Ramos (cell line): ENCODE results near the gene CELF3.
"Not testable (repeated sequence)": the region's sequence is repeated elsewhere in the genome, so short reads cannot be mapped to it uniquely, and the experiment has no call there.

Experiments used
- in situ Hi-C: fragments of 300-500 bp; cut with MboI; formaldehyde crosslinking; loops from one replicate; pipeline ENCODE4 v1.14.3; 2022; ENCODE audit warnings: low sequenced_read_pairs; ENCODE audit not compliant: unreplicated experiment

Gene CELF3

GRCh38 chr1:151716771-151717631 lies at the start of gene CELF3:
Gene CELF3 (minus strand): TSS chr1:151716803. CDS start chr1:151716020, 783 bp downstream.
- in situ Hi-C loops = no loop called here

- in situ Hi-C loops = no loop called here
Observed at GRCh38 chr1:151763990-151764389, 47.4 kb upstream of the CELF3 start.

GRCh38 chr1:151762941-151763921 lies 46.6 kb upstream of the CELF3 start, which contains the start of gene MRPL9:
Gene MRPL9 (minus strand): TSS chr1:151763496. CDS start chr1:151763479, 17 bp downstream.
- in situ Hi-C loops = no loop called here

GRCh38 chr1:151760597-151761385 lies 44.2 kb upstream of the CELF3 start:
- in situ Hi-C loops = no loop called here

GRCh38 chr1:151759241-151759640 lies 42.6 kb upstream of the CELF3 start:
- in situ Hi-C loops = no loop called here

- in situ Hi-C loops = no loop called here
Observed at GRCh38 chr1:151756291-151756690, 39.7 kb upstream of the CELF3 start.

GRCh38 chr1:151741516-151741915 lies 24.9 kb upstream of the CELF3 start:
- in situ Hi-C loops = no loop called here

- in situ Hi-C loops = no loop called here
Observed at GRCh38 chr1:151739590-151740355, 23.2 kb upstream of the CELF3 start.

- in situ Hi-C loops = no loop called here
Observed at GRCh38 chr1:151737479-151737878, 20.9 kb upstream of the CELF3 start.

GRCh38 chr1:151737026-151737425 lies 20.4 kb upstream of the CELF3 start:
- in situ Hi-C loops = no loop called here

- in situ Hi-C loops = not testable (repeated sequence)
Observed at GRCh38 chr1:151733995-151734394, 17.4 kb upstream of the CELF3 start.

- in situ Hi-C loops = no loop called here
Observed at GRCh38 chr1:151733126-151733525, 16.5 kb upstream of the CELF3 start.

- in situ Hi-C loops = no loop called here
Observed at GRCh38 chr1:151729966-151730291, 13.3 kb upstream of the CELF3 start.

GRCh38 chr1:151729157-151729965 lies 12.8 kb upstream of the CELF3 start:
- in situ Hi-C loops = no loop called here

GRCh38 chr1:151728151-151729054 lies 11.8 kb upstream of the CELF3 start:
- in situ Hi-C loops = no loop called here

- in situ Hi-C loops = no loop called here
Observed at GRCh38 chr1:151723726-151724370, 7.2 kb upstream of the CELF3 start.
